ENCODE data around the gene TMEM203.
"Not testable (repeated sequence)": the region's sequence is repeated elsewhere in the genome, so short reads cannot be mapped to it uniquely, and the experiment has no call there.

Gene TMEM203

DNA sequence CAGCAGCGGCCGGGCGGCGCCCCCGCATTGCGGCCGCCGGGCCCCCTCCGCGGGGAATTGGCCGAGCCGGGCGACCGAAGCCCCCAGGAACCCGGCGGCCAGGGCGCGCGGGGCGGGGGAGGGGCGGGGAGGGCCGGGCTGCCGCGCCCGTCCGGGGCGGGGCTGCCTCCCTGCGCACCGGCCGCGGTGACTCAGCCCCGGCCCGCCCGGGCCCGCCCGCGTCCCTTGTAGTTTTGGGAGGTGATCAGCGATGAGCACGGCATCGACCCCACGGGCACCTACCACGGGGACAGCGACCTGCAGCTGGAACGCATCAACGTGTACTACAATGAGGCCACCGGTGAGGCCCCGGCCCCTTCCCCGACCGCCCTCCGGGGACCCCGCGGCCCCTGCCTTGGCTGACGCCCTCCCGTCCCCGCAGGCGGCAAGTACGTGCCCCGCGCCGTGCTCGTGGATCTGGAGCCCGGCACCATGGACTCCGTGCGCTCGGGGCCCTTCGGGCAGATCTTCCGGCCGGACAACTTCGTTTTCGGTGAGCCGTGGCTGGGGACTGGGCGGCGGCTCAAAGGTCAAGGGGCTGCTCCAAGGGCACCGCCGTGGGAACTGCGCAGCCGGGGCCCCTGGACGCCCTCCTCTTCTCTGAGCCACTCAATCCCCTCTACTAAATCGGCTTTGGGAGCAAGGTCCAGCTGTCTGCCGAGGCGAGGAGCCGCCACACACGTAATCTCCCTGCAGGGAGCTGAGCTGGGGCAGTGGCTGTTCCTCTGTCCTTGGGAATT lies 36.2 kb upstream of the TMEM203 start:
- DNase-seq: no peak

DNA sequence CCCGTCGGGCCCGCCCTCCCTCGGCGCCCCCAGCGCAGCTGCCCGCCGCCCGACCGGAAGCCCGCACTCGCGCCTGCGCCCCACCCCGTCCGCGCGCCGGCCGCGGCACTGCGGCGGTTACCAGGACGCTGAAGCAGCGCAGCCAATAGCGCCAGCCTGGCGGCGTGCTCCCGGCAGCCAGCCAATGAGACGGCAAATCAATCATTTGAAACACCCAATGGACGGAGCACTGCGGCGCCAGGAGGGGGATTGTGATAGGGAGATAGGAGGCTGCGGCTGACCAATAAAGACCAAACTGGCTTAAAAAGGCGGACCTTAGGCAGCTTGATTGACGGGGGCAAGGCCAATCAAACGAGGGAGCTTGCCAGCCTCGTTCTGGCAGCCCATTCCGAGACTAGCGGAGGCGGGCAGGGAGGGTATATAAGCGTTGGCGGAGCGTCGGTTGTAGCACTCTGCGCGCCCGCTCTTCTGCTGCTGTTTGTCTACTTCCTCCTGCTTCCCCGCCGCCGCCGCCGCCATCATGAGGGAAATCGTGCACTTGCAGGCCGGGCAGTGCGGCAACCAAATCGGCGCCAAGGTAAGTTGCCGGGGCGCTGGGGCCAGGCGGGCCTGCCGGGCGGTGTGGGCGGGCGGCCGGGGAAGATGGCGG lies 35.5 kb upstream of the TMEM203 start, which contains the start of gene TUBB4B:
TUBB4B (plus strand) TSS at position 447 of the 649 bp plus-strand sequence; CDS start at position 521, 74 bp downstream.
- DNase-seq: peak; percentile 100

DNA sequence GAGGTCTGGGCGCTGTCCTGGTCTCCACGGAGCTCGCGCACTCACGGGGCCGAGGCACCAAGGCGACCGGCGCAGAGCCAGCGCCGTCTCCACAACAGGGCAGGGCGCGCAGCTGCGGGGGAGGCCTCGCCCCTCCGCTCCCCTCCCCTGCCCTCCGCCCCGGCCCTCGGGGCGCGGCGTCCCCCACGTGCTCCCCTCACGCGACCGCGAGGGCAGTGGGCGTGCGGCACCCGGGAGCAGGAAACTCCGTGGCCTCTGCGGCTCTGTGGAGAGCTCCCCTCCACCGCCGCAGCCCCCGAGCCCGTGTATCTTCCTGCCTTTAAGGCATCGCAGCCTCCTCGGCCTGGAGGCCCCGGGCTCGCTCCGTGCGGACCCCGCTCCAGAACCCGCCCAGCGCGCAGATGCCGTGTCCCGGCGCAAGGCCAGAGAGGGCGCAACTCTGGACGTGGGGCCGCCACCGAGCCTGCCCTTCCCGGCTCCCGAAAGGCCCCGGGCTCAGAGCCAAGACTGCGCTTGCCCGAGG lies 34.9 kb upstream of the TMEM203 start:
- peak; percentile 72 for DNase-seq

DNA sequence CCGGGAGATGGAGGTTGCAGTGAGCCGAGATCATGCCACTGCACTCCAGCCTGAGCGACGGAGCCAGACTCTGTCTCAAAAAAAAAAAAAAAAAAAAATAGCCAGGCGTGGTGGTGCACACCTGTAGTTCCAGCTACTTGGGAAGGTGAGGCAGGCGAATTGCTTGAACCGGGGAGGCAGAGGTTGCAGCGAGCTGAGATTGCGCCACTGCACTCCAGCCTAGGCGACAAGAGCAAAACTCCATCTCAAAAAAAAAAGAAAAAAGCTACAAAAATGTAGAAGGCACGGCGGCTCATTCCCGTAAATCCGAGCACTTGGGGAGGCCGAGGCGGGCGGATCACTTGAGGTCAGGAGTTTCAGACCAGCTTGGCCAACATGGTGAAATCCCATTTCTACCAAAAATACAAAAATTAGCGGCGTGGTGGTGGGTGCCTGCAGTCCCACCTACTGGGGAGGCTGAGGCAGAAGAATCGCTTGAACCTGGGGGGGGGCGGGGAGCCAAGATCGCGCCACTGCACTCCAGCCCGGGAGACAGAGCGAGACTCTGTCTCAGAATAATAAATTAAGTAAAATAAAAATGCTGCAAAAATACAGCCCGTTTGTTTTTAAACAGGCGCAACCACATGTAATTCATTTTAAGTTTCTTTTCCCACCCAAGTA lies 34.2 kb upstream of the TMEM203 start:
- not testable (repeated sequence) for DNase-seq

DNA sequence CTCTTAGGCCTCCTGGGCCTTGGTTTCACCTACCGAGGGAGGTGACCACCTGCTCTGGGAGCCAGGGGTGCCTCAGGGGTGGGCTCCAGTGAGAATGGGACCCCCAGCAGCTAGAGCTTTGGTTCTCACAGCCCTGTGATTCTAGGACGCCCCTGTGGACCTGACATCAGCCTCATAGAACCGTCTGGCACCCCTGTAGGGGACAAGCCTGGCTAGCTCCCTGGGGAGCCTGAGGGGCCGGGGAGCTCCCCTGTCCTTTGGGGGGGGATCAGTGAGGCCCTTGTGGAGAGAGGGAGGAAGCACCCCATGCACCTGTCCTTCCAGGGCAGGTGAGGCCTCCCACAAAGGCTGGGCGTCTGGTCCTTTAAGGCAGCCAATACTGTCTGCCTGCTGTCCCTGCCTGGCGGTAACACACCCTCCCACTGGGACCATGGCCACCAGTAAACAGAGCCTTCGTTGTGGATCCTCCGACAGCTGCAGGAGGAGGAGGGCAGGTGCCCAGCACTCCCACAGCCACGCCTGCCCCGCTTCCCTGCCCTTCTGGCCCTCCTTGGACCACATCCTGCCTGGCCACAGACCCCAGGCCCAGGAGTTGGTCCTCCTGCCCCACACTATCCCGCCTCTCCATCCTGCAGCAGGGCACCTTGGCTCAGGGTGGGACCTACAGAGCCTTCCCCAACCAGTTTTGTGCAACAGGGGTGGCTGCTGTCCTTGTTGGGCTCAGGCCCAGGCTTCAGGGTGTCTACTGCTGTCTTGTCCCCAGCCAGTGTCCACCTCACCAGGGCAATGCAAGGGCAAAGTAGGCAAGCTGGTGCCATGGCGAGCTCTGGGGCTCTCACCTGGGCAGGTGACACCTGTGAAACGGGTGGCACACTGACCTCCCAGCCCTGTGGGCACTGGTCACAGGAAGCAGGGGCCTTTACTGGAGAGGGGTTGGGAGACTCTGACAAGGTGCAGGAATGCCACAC lies 32.6 kb upstream of the TMEM203 start:
- DNase-seq: peak; percentile 57

DNA sequence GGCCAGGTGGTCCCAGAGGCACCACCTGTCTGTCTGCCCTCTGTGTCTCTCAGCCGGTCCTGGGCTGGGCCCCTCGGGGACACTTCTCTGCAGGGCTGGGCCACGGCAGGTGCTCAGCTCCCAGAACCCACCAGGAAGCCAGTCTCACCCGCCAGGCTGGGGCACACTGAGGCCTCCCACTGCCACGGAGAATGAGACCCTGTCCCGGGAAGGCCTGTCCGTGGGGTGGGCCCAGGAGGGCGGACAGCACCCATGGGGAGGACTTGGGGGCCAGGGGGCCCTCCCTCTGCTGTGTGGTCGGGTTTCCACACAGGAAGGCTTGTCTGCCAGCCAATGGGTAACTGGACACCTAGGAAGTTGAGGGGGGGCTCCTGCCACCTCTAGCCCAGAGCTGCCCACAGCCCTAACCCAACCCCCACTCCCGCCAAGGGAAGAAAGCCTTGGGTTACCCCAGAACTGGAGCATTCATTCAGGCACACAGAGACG lies 31.5 kb upstream of the TMEM203 start:
- DNase-seq: peak; percentile 55

DNA sequence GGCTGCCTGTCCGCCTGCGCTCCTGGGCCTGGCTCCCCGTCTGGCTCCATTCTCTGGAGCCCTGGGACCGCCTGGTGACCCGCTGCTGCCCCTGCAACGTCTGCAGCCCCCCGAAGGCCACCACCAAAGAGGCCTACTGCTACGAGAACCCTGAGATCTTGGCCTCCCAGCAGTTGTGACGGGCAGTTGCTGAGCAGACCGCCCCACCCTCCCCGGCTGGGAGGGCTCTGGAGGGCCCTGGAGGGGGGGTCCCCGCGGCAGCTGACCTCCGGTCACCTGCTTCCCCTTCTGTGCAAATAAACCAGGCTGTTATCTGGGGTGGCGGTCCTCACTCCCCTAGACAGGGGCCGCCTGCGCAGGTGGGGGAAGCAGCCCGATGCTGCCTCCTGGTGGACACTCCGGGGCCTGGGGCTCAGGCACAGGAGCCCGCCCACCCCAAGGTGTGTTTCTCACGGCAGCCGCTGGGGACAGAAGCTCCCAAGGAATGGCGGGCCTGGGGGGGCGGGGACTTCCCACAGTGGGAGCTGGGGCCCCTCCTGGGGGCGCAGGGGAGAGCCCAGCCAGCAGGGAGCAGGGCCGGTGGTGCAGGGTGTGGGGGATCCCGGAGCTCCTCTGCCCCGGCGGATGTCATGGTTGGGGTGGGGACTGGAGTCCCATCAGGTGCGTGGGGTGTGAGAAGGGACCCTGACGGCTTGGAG lies 30.9 kb upstream of the TMEM203 start:
- DNase-seq: peak; percentile 91

DNA sequence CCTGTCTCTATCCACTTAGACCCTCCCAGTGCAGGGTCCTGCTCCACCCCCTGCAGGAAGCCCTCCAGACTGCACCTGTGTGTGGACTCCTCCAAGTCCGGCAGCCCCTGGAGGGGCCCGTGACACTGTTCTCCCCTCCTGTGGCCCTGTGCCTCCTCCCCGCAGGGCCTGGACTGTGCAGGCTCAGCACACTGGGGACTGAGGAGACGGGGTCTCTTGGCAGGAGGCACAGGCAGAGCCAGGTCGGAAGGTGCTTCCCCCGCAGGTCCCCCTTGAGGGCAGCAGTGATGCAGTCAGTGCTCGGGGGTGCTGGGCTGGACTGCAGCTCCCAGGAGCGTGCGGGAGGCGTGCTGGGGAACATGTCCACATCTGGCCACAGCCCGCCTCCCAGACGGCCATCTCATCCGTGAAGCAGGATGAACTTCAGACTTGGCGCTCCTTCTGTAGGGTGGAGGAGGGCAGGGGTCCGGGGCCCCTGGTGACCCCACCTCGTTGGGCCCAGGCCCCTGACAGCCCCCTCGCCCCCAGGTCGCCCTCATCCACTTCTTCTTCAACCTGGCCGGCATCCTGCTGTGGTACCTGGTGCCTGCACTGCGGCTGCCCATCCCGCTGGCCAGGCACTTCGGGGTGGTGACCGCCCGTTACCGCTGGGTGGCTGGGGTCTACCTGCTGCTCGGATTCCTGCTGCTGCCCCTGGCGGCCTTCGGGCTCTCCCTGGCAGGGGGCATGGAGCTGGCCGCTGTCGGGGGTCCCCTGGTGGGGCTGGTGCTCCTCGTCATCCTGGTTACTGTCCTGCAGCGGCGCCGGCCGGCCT lies 30.2 kb upstream of the TMEM203 start:
- no peak for DNase-seq

DNA sequence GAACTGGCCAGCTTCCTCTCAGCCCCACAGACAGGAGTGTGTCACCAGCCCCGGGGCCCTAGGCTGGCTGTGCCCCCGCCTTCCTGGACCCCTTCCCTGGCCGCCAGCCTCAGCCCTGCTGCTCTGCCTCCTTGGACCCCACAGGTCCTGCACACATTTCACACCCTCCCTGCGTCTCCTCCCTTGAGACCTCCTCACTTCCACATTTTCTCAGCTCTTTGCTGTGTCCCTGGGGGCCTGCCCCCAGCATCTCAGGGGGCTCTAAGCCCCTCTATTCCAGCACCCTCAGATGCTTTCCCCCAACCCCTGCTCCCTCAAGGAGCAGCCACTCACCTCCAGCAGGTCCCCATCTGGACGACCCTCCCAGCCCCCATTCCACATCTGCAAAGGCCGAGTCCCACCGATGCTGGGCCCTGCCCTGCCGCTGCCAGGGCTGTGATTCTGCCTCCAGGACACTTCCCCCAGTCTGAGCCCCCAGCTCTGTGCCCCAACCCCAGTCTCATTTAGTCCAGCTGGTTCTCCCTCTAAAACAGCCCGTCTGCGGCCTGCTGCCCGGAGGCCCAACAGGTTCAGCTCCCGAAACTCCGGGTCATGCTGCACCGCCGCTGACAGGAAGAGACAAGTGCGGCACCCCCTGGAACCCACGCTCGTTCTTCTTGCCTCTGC lies 29.4 kb upstream of the TMEM203 start:
- no peak for DNase-seq

DNA sequence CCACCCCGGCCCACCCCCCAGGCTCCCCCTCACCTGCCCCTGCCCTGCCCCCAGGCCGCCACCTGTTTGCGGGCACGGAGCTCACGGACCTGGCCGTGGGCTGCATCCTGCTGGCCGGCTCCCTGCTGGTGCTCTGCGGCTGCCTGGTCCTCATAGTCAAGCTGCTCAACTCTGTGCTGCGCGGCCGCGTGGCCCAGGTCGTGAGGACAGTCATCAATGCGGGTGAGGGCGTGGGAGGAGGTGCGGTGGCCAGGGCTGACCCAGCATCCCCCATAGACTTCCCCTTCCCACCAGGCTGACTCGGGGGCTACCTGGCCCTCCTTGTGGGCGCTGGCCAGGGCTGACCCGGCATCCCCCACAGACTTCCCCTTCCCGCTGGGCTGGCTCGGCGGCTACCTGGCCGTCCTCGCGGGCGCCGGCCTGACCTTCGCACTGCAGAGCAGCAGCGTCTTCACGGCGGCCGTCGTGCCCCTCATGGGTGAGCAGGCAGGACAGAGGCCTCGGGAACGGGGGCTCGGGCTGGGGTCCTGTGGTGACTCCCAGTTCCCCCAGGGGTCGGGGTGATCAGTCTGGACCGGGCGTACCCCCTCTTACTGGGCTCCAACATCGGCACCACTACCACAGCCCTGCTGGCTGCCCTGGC lies 28.7 kb upstream of the TMEM203 start:
- no peak for DNase-seq

DNA sequence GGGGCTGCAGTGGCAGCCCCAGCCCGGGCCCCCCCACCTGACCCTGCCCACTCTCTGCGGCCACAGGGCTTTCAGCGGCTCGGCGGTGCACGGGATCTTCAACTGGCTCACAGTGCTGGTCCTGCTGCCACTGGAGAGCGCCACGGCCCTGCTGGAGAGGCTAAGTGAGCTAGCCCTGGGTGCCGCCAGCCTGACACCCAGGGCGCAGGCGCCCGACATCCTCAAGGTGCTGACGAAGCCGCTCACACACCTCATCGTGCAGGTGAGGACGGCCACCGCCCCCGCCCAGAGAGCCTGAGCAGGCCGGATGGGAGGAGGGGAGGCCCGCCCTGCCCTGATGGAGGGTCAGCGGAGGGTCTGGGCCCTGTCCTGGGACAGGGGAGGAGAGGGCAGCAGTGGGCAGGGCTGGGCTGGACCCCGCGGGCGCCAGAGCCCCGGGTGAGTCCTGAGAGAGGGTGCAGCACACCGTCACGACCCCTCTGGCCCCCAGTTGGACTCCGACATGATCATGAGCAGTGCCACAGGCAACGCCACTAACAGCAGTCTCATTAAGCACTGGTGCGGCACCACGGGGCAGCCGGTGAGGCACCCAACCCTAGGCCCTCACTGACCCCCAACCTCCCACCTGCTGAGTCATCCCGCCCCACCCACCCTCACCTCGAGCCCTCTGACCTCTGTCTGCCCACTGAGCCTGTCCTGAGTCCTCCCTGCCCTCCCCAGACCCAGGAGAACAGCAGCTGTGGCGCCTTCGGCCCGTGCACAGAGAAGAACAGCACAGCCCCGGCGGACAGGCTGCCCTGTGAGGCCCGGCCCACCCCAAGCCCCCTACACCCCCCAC lies 27.9 kb upstream of the TMEM203 start:
- no peak for DNase-seq

DNA sequence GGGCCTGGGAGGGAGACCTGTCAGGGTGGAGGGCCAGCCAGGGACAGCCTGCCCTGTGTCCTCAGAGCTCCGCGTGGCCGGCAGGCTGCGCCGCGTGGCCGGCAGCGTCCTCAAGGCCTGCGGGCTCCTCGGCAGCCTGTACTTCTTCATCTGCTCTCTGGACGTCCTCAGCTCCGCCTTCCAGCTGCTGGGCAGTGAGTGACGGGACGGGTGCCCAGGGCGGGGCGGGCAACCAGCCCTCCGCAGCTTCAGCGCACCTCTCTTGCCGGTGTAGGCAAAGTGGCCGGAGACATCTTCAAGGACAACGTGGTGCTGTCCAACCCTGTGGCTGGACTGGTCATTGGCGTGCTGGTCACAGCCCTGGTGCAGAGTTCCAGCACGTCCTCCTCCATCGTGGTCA lies 27.1 kb upstream of the TMEM203 start:
- no peak for DNase-seq

DNA sequence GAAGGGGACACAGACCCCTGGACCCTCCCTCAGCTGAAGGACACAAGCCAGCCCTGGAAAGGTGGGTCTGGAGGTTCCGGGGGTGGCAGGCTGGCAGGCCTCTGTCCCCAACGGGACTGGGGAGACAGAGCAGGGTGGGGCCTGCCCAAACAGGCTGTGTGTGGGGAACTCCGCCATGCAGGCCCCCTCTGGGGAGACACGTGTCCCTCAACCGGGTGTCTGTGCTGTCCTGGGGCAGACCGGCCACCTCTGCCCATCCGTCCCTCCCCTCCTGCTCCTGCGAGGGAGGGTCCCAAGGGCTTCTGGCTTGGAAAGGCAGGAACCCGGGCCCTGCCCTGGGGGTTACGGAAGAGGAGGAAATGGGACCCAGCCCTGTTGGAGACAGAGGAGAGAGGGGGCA lies 26.7 kb upstream of the TMEM203 start:
- no peak for DNase-seq

DNA sequence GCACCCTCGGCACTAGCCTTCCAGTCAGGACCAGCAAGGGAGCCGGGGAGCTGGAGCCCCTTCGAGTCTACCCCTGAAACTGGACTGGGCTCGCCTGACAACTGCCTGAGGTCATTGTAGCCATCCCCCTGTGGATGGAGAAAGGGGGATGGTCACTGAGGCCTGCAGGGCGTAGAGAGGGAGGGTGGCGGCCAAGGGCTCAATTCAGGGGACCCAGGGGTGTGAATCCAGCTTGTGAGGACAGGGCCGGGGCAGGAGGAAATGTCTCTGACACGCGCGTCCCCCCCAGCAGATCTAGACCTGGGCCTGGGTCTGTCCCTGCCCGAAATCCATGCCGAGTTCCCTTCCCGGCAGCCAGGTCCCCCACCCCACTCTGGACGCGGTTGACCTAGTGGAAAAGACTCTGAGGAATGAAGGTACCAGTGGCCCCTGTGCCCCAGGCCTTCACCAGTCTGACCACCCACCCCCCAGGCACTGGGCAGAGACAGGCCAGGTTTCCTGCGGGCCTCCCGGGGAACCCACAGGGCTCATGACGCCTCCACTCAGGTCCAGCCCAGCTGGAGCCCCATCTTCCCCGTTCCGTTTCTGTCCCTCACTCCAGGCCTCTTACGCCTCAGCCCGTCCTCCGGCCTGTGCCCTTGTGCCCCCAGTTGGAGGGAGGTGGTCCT lies 26.1 kb upstream of the TMEM203 start:
- DNase-seq: no peak

DNA sequence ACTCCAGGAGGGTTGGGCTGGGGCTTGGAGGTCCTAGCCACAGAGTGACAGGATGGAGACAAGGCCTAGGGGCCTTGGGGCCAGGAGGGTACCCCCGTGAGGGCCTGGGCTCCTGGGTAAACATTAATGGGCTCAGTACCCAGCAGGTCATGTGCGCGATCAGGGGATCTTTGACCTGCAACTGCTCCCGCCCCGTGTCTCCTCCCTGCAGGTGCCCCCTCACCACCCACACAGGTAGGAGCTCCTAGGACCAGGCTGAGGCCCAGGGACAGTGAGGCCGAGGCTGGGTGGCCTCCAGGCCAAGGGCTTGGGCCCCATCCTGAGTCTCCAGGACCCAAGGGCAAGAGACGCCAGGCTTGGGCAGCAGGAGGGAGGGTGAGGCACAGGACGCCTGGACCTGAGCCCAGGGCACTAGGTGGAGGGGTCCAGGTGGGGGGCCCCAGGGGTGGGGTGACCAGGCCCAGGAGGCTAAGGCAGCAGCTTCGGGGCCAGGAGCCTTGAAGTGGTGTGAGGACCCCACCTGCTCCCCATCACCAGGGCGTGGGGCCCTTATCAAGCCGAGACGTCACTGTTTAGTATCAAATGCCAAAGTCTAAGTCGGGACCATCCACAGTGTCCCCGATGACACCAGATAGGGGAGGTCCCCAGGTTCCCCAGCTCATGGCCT lies 25.4 kb upstream of the TMEM203 start, which contains the start of gene SLC34A3:
SLC34A3 (plus strand) TSS at position 197 of the 667 bp plus-strand sequence. CDS start 802 bp downstream, outside the sequence.
- no peak for DNase-seq

DNA sequence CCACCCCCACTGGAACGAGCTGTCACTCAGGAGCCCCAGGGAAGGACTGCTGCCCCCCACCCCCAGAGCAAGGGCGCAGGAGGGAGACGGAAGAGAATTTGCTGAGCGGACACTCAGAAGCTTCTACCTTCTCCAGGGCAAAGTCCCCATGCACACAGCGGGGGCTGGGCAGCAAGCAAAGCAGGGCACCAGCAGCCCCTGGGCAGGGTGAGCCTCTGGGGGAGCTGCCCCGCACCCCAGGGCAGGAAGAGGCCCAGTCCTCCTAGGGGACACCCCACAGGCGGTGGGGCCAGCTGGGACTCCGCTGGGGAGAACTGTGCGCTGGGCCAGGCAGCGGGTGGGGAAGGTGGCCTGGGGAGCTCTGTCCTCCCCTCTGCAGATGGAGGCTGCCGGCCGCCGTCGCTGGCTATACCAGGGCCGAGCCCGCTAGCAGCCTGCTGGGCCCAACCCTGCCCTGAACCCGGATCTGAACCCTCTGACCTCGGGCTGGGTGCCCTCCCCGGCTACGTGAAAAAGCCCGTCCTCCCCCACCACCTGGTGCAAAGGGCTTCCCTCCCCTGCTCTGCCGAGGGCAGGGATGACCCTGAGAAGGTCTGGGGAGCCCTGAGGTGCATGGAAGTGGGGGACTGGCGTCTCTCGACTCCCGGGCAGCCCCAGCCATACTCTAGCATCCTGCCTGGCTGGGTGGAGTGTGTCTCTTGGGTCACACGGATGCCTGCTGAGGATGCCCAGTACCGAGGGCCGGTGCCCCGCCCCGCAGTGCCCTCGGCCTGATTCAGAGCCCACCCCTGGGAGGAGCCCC lies 24.7 kb upstream of the TMEM203 start:
- no peak for DNase-seq

All from NCI-H2171 treated with DMSO at 0.1 percent for 48 hours (cell line).